A549 (cell line): ENCODE data around the gene TESMIN.

Experiments used
- BHLHE40 ChIP-seq: IDR thresholded peaks from 2 replicates; pipeline ENCODE4 v1.6.1; 2012; ENCODE audit warnings: low read depth, low read length, inconsistent platforms
- CEBPB ChIP-seq, 2 experiments: fragments of >200 bp in 1 of 2; sonication (Bioruptor Twin) in 1 of 2; formaldehyde crosslinking in 1 of 2; IDR thresholded peaks; 2 replicates each; pipeline ENCODE4 v1.6.1; 2012 to 2016
- CTCF ChIP-seq: fragments of >200 bp; sonication (Bioruptor Twin); formaldehyde crosslinking; IDR thresholded peaks from 3 replicates; pipeline ENCODE4 v1.5.1; 2016
- POLR2A ChIP-seq: IDR thresholded peaks from 2 replicates; pipeline ENCODE4 v1.6.1; 2012; ENCODE audit warnings: mild to moderate bottlenecking, low read length
- REST ChIP-seq: fragments of 200-600 bp; sonication (generic); IDR thresholded peaks from 2 replicates; pipeline ENCODE4 v1.6.1; 2016; ENCODE audit warnings: antibody characterized with exemption, mild to moderate bottlenecking, moderate library complexity
- SREBF2 ChIP-seq: fragments of 450-650 bp; IDR thresholded peaks from 2 replicates; pipeline ENCODE4 v1.6.1; 2014; ENCODE audit warnings: mild to moderate bottlenecking, moderate library complexity
- TP53 ChIP-seq: fragments of 250-450 bp; sonication (Bioruptor Pico); IDR thresholded peaks from 2 replicates; pipeline ENCODE4 v1.5.0; 2021; ENCODE audit warnings: mild to moderate bottlenecking, moderate library complexity
- TF ChIP-seq, protein P1 (sequence below): fragments of >200 bp; sonication (Bioruptor Twin); formaldehyde crosslinking; IDR thresholded peaks from 3 replicates; pipeline ENCODE4 v1.6.1; 2016

- TF ChIP-seq CTCF (no peak), POLR2A (no peak), CEBPB (IDR thresholded peaks at IDR 0.05) (no peak), SREBF2 (no peak), BHLHE40 (no peak), TP53 (CRISPR knock-in tag) (no peak), REST (no peak)
- TF ChIP-seq, protein P1, sequence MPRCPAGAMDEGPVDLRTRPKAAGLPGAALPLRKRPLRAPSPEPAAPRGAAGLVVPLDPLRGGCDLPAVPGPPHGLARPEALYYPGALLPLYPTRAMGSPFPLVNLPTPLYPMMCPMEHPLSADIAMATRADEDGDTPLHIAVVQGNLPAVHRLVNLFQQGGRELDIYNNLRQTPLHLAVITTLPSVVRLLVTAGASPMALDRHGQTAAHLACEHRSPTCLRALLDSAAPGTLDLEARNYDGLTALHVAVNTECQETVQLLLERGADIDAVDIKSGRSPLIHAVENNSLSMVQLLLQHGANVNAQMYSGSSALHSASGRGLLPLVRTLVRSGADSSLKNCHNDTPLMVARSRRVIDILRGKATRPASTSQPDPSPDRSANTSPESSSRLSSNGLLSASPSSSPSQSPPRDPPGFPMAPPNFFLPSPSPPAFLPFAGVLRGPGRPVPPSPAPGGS: no peak
Measured at GRCh38 chr11:68667511-68668500, 83.5 kb downstream of the TESMIN start.
